GM23248 (cell line): Measurements from ENCODE around the gene CPLANE1. TPM values are rescaled to one million over a fixed set of nuclear protein-coding genes. Genes with fewer than 3 reads are reported as not detected.
"Not testable (repeated sequence)": the region's sequence is repeated elsewhere in the genome, so short reads cannot be mapped to it uniquely, and the experiment has no call there.

Experiments used
- DNase-seq: peaks from one replicate; pipeline ENCODE4 v3.0.0-alpha.2; 2015
- H2AFZ ChIP-seq: fragments of 200-600 bp; sonication (generic); 2 replicates; pipeline ENCODE4 v1.6.1; 2016; ENCODE audit warnings: antibody characterized with exemption
- H3F3A ChIP-seq: fragments of 200-600 bp; sonication (generic); 2 replicates; pipeline ENCODE4 v1.6.1; 2016; ENCODE audit warnings: mild to moderate bottlenecking, antibody characterized with exemption, mixed run types; ENCODE audit not compliant: insufficient read depth
- H3K27ac ChIP-seq: fragments of 200-600 bp; sonication (generic); 2 replicates; pipeline ENCODE4 v1.5.1; 2016; ENCODE audit warnings: mild to moderate bottlenecking
- H3K27me3 ChIP-seq: fragments of 200-600 bp; sonication (generic); replicated peaks from 2 replicates; pipeline ENCODE4 v1.6.1; 2016; ENCODE audit warnings: mild to moderate bottlenecking; ENCODE audit not compliant: insufficient read depth
- H3K36me3 ChIP-seq: fragments of 200-600 bp; sonication (generic); 2 replicates; pipeline ENCODE4 v1.6.1; 2016; ENCODE audit warnings: low read depth, mild to moderate bottlenecking
- H3K4me1 ChIP-seq: fragments of 200-600 bp; sonication (generic); 2 replicates; pipeline ENCODE4 v1.6.1; 2016; ENCODE audit warnings: mild to moderate bottlenecking; ENCODE audit not compliant: insufficient read depth
- H3K4me2 ChIP-seq: fragments of 200-600 bp; sonication (generic); one replicate; pipeline ENCODE4 v1.6.1; 2016; ENCODE audit warnings: mild to moderate bottlenecking; ENCODE audit not compliant: unreplicated experiment
- H3K4me3 ChIP-seq: fragments of 200-600 bp; sonication (generic); 2 replicates; pipeline ENCODE4 v1.5.1; 2016; ENCODE audit warnings: mild to moderate bottlenecking
- H3K79me2 ChIP-seq: fragments of 200-600 bp; sonication (generic); 2 replicates; pipeline ENCODE4 v1.6.1; 2016; ENCODE audit warnings: mild to moderate bottlenecking; ENCODE audit not compliant: insufficient read depth
- H3K9ac ChIP-seq: fragments of 200-600 bp; sonication (generic); 2 replicates; pipeline ENCODE4 v1.6.1; 2016; ENCODE audit warnings: mild to moderate bottlenecking
- H3K9me2 ChIP-seq: fragments of 200-600 bp; sonication (generic); 2 replicates; pipeline ENCODE4 v1.6.1; 2016; ENCODE audit warnings: mixed run types, mild to moderate bottlenecking, moderate library complexity; ENCODE audit not compliant: insufficient read depth
- H3K9me3 ChIP-seq: fragments of 200-600 bp; sonication (generic); one replicate; pipeline ENCODE4 v1.6.1; 2017; ENCODE audit warnings: low read depth
- H4K20me1 ChIP-seq: fragments of 200-600 bp; sonication (generic); 2 replicates; pipeline ENCODE4 v1.6.0; 2016; ENCODE audit not compliant: insufficient read depth
- EZH2 ChIP-seq: fragments of 200-600 bp; sonication (generic); IDR thresholded peaks from 2 replicates; pipeline ENCODE4 v1.6.1; 2018; ENCODE audit warnings: antibody characterized with exemption, mild to moderate bottlenecking; ENCODE audit not compliant: insufficient read depth, poor library complexity, severe bottlenecking
- EZH2phosphoT487 ChIP-seq: fragments of 200-600 bp; sonication (generic); IDR thresholded peaks from 2 replicates; pipeline ENCODE4 v1.6.1; 2018; ENCODE audit warnings: antibody characterized with exemption, moderate library complexity, mild to moderate bottlenecking, low read depth; ENCODE audit not compliant: insufficient read depth
- WGBS, 2 experiments: methylation state at CpG; one replicate each; pipeline ENCODE4 v1.1.6; 2015 to 2017; ENCODE audit warnings: low lambda C conversion rate in 2 of 2, low coverage in 1 of 2; ENCODE audit errors: missing lambda C conversion rate in 2 of 2; 5-methylcytosine and 5-hydroxymethylcytosine counted together
- in situ Hi-C: fragments of 300-500 bp; cut with MboI; formaldehyde crosslinking; loops from 2 replicates; pipeline ENCODE4 v1.15.0; 2020
- polyA plus RNA-seq: library from polyadenylated mRNA; unstranded; fragments of >200 nt; fragmentation: Nextera tagmentation; extraction: Ambion mirVana; gene quantifications from 2 replicates; pipeline ENCODE4 v1.2.1, GENCODE V29; 2016
- total RNA-seq: library from RNA; depleted of rRNA; stranded (reverse); fragments of >200 nt; shearing (Covaris generic); gene quantifications from 2 replicates; pipeline ENCODE4 v1.2.3, GENCODE V29; 2014; rRNA removed

The CPLANE1 gene
- total RNA-seq, result 19.5 and 24.6 TPM in 2 replicates
- 4.9 and 7.5 TPM in 2 replicates for polyA plus RNA-seq

GRCh38 chr5:37248970-37249814, at the start of gene CPLANE1:
TSS of gene CPLANE1 (minus strand) at chr5:37249376. CDS start at chr5:37247698, 1,678 bp downstream.
- peak; percentile 86 for DNase-seq
- no peaks in the 10 kb centered on the region for H4K20me1 ChIP-seq
- in situ Hi-C loops, result no loop called here
- peak within 1 kb of the TSS; percentile 88 for H3K9ac ChIP-seq
- H3K4me3 ChIP-seq, result peak within 1 kb of the TSS; percentile 80
- H3K79me2 ChIP-seq, result peaks cover 40% of the 10 kb centered on the region
- H3K27ac ChIP-seq, result peak within 1 kb of the TSS; percentile 62
- H3K27me3 ChIP-seq, result no peaks in the 10 kb centered on the region
- 1 to 3% methylated on average over 45 to 78 of the region's 88 CpGs for WGBS, 2 experiments
- peak within 1 kb of the TSS; percentile 98 for H2AFZ ChIP-seq
- H3K9me2 ChIP-seq, result no peaks in the 10 kb centered on the region
- peaks cover 17% of the 10 kb centered on the region for H3K4me1 ChIP-seq
- peaks cover 9% of the 10 kb centered on the region for H3F3A ChIP-seq
- 0 out of 2 replicates have a peak, but pooled peaks cover 3% of the 10 kb centered on the region for H3K36me3 ChIP-seq
- TF ChIP-seq EZH2 (no peak), EZH2phosphoT487 (no peak)
- peak within 1 kb of the TSS; percentile 88 for H3K4me2 ChIP-seq
- no peaks in the 10 kb centered on the region for H3K9me3 ChIP-seq

- H2AFZ ChIP-seq, H3K9me3 ChIP-seq, H3K79me2 ChIP-seq, H4K20me1 ChIP-seq, H3K9ac ChIP-seq, H3K4me1 ChIP-seq, H3K27ac ChIP-seq, H3K4me2 ChIP-seq, DNase-seq, in situ Hi-C loops, H3K4me3 ChIP-seq, H3K9me2 ChIP-seq, H3F3A ChIP-seq, H3K27me3 ChIP-seq: not testable (repeated sequence)
- 96 to 97% methylated on average over 6 to 7 of the region's 7 CpGs for WGBS, 2 experiments
- peaks cover 40% of the 10 kb centered on the region for H3K36me3 ChIP-seq
These were observed 47.1 kb upstream of the CPLANE1 start for GRCh38 chr5:37296313-37296712.

GRCh38 chr5:37283214-37283820, 34.1 kb upstream of the CPLANE1 start:
- WGBS, 2 experiments, result 83 to 88% methylated on average over 5 of the region's 5 CpGs
- no peak overlapping the region for H3K4me3 ChIP-seq
- H3K27me3 ChIP-seq, result no peaks in the 10 kb centered on the region
- no peaks in the 10 kb centered on the region for H3K9me3 ChIP-seq
- no peaks in the 10 kb centered on the region for H3K9me2 ChIP-seq
- H4K20me1 ChIP-seq, result no peaks in the 10 kb centered on the region
- in situ Hi-C loops, result no loop called here
- no peaks in the 10 kb centered on the region for H3K4me1 ChIP-seq
- no peak overlapping the region for H3K4me2 ChIP-seq
- TF ChIP-seq EZH2phosphoT487 (no peak), EZH2 (no peak)
- no peak overlapping the region for H3K9ac ChIP-seq
- no peak for DNase-seq
- no peak overlapping the region for H2AFZ ChIP-seq
- no peaks in the 10 kb centered on the region for H3F3A ChIP-seq
- no peak overlapping the region for H3K27ac ChIP-seq
- H3K36me3 ChIP-seq, result no peaks in the 10 kb centered on the region
- no peaks in the 10 kb centered on the region for H3K79me2 ChIP-seq

GRCh38 chr5:37275511-37275910, 26.3 kb upstream of the CPLANE1 start:
- DNase-seq, result no peak
- H3F3A ChIP-seq, result no peaks in the 10 kb centered on the region
- no peaks in the 10 kb centered on the region for H3K9me2 ChIP-seq
- H3K36me3 ChIP-seq, result no peaks in the 10 kb centered on the region
- no peaks in the 10 kb centered on the region for H4K20me1 ChIP-seq
- H2AFZ ChIP-seq, result no peak overlapping the region
- no peak overlapping the region for H3K4me2 ChIP-seq
- no peaks in the 10 kb centered on the region for H3K27me3 ChIP-seq
- TF ChIP-seq EZH2phosphoT487, result no peak
- TF ChIP-seq EZH2, result no peak
- no peak overlapping the region for H3K27ac ChIP-seq
- H3K4me1 ChIP-seq, result peaks cover 8% of the 10 kb centered on the region
- H3K9ac ChIP-seq, result no peak overlapping the region
- no peaks in the 10 kb centered on the region for H3K79me2 ChIP-seq
- H3K9me3 ChIP-seq, result no peaks in the 10 kb centered on the region
- H3K4me3 ChIP-seq, result no peak overlapping the region
- in situ Hi-C loops, result no loop called here
- 73 to 81% methylated on average over 2 of the region's 2 CpGs for WGBS, 2 experiments
